ENCODE data around the gene PRRT1B.

- no peak for TF ChIP-seq CTCF (conservative IDR thresholded peaks at IDR 0.05 in 1 of 2, IDR thresholded peaks at IDR 0.05 in 1 of 2; ENCODE audit: low read depth in 1 of 2, low read length in 2 of 2)
- peak; percentile 91 for TF ChIP-seq EZH2 (IDR thresholded peaks at IDR 0.05; ENCODE audit: low read length, missing control alignments)
Measured at GRCh38 chr9:131545003-131545785, at the start of gene PRRT1B.

Measured in fibroblast of lung (primary cell).